HEK293 (cell line): ENCODE measurements around the gene MYO1D.

ENCODE experiments used
- GLI2 ChIP-seq: fragments of 450-650 bp; formaldehyde crosslinking; IDR thresholded peaks from 2 replicates; pipeline ENCODE4; 2017; ENCODE audit warnings: missing biosample characterization, missing genetic modification characterization, low read depth, borderline replicate concordance
- GLIS2 ChIP-seq: fragments of 450-650 bp; formaldehyde crosslinking; IDR thresholded peaks from 2 replicates; pipeline ENCODE4 v1.5.1; 2016; ENCODE audit warnings: missing biosample characterization, missing genetic modification characterization
- HOXA7 ChIP-seq: sonication (generic); formaldehyde crosslinking; IDR thresholded peaks from 2 replicates; pipeline ENCODE4 v1.8.1; 2022; ENCODE audit warnings: missing genetic modification reagents, borderline replicate concordance
- REST ChIP-seq: fragments of 450-650 bp; formaldehyde crosslinking; IDR thresholded peaks from 2 replicates; pipeline ENCODE4 v1.5.1; 2016; ENCODE audit warnings: missing biosample characterization, missing genetic modification characterization
- ZBTB7A ChIP-seq: fragments of 450-650 bp; formaldehyde crosslinking; IDR thresholded peaks from 2 replicates; pipeline ENCODE4 v1.5.1; 2016; ENCODE audit warnings: low read depth, missing biosample characterization, missing genetic modification characterization
- ZNF274 ChIP-seq, 2 experiments: fragments of 200-500 bp in 1 of 2; fragments of 450-650 bp in 1 of 2; sonication (Bioruptor generic) in 1 of 2; formaldehyde crosslinking in 1 of 2; IDR thresholded peaks; 2 replicates each; pipeline versions ENCODE4 v1.5.1 to v1.6.1; 2014 to 2016; ENCODE audit warnings: borderline replicate concordance in 1 of 2, inconsistent platforms in 1 of 2, low read length in 1 of 2, missing biosample characterization in 1 of 2, missing genetic modification characterization in 1 of 2
- TF ChIP-seq, protein P1 (sequence below): fragments of 450-650 bp; formaldehyde crosslinking; IDR thresholded peaks from 2 replicates; pipeline ENCODE4 v1.5.1; 2016; ENCODE audit warnings: missing biosample characterization, missing genetic modification characterization
- TF ChIP-seq, protein P2 (sequence below): fragments of 450-650 bp; formaldehyde crosslinking; IDR thresholded peaks from 2 replicates; pipeline ENCODE4 v1.5.1; 2016; ENCODE audit warnings: missing biosample characterization, missing genetic modification characterization

DNA sequence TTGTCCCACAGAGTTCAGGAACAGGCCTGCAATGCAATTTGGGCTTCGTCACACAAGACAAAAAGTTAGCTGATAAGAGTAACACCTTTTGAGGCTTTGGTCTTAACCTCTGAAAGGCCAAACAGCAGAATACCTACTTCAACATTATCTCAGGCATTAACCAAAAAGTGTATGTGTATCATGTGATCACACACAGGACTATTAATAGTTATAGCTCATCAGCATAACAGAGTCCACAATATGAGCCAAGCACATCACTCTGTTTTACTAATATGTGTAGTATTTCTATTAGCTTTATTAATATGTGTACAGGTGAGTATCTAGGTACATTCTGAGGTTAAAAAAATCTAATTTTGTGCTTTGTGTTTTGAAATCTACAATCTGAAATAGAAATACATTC is 30.8 kb downstream of the MYO1D start:
- TF ChIP-seq ZBTB7A (tag by site-specific recombination) = no peak
- TF ChIP-seq HOXA7 (CRISPR knock-in tag) = no peak
- TF ChIP-seq, protein P1, sequence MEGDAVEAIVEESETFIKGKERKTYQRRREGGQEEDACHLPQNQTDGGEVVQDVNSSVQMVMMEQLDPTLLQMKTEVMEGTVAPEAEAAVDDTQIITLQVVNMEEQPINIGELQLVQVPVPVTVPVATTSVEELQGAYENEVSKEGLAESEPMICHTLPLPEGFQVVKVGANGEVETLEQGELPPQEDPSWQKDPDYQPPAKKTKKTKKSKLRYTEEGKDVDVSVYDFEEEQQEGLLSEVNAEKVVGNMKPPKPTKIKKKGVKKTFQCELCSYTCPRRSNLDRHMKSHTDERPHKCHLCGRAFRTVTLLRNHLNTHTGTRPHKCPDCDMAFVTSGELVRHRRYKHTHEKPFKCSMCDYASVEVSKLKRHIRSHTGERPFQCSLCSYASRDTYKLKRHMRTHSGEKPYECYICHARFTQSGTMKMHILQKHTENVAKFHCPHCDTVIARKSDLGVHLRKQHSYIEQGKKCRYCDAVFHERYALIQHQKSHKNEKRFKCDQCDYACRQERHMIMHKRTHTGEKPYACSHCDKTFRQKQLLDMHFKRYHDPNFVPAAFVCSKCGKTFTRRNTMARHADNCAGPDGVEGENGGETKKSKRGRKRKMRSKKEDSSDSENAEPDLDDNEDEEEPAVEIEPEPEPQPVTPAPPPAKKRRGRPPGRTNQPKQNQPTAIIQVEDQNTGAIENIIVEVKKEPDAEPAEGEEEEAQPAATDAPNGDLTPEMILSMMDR = no peak
- no peak for TF ChIP-seq GLIS2 (tag by site-specific recombination)
- no peak for TF ChIP-seq ZNF274 (IDR thresholded peaks at IDR 0.05; ENCODE audit: low read length)
- no peak for TF ChIP-seq ZNF274 (tag by site-specific recombination; IDR thresholded peaks at IDR 0.05; ENCODE audit: borderline replicate concordance)
- TF ChIP-seq, protein P2, sequence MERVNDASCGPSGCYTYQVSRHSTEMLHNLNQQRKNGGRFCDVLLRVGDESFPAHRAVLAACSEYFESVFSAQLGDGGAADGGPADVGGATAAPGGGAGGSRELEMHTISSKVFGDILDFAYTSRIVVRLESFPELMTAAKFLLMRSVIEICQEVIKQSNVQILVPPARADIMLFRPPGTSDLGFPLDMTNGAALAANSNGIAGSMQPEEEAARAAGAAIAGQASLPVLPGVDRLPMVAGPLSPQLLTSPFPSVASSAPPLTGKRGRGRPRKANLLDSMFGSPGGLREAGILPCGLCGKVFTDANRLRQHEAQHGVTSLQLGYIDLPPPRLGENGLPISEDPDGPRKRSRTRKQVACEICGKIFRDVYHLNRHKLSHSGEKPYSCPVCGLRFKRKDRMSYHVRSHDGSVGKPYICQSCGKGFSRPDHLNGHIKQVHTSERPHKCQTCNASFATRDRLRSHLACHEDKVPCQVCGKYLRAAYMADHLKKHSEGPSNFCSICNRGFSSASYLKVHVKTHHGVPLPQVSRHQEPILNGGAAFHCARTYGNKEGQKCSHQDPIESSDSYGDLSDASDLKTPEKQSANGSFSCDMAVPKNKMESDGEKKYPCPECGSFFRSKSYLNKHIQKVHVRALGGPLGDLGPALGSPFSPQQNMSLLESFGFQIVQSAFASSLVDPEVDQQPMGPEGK (tag by site-specific recombination) = no peak
- no peak for TF ChIP-seq REST (tag by site-specific recombination)
- TF ChIP-seq GLI2 (tag by site-specific recombination) = no peak
